Colonic mucosa (tissue), 4 donors: ENCODE data around the gene ILF2. TPM values are rescaled to one million over a fixed set of nuclear protein-coding genes. Genes with fewer than 3 reads are reported as not detected.

Source experiments
- DNase-seq: peaks from one replicate; pipeline ENCODE4 v3.0.0-alpha.2; 2020
- H3K27ac ChIP-seq: fragments of 200-600 bp; one replicate; pipeline ENCODE4 v1.8.0; 2021
- H3K27me3 ChIP-seq: fragments of 200-600 bp; one replicate; pipeline ENCODE4 v1.8.0; 2021
- H3K36me3 ChIP-seq: fragments of 200-600 bp; one replicate; pipeline ENCODE4 v1.8.0; 2021
- H3K4me1 ChIP-seq: fragments of 200-600 bp; one replicate; pipeline ENCODE4 v1.8.0; 2021; ENCODE audit warnings: mild to moderate bottlenecking
- H3K4me3 ChIP-seq: fragments of 200-600 bp; one replicate; pipeline ENCODE4 v1.8.0; 2021
- H3K9ac ChIP-seq, 2 donors: one replicate each; pipeline ENCODE4 v1.7.0; 2013; ENCODE audit warnings: control low read depth in 2 of 2, low read depth in 2 of 2, low read length in 2 of 2
- H3K9me3 ChIP-seq: fragments of 200-600 bp; one replicate; pipeline ENCODE4 v1.8.0; 2021
- CTCF ChIP-seq: fragments of 200-600 bp; IDR thresholded peaks from one replicate; pipeline ENCODE4 v1.8.0; 2022; ENCODE audit warnings: antibody characterized with exemption, mild to moderate bottlenecking
- intact Hi-C: fragments of 100-400 bp; cut with DNase I; formaldehyde crosslinking; loops from one replicate; pipeline ENCODE4 v1.14.1; 2022
- total RNA-seq, 2 donors: library from RNA; stranded (reverse); fragmentation: NEBNext Ultra II Directional in 1 of 2; extraction: Animal tissue kit (Norgen Biotek cat#: 25700) in 1 of 2; gene quantifications; one replicate each; pipeline ENCODE4 v1.2.1, GENCODE V29; 2021
- donor health status: healthy.
- donor health status: DM: no; HTN: no; CAD: no.
- donor health status: DM: no; HTN: no; CAD: no.

Gene ILF2
- total RNA-seq, 2 donors from 2014 or later, result 105 to 171 TPM

- H3K9ac ChIP-seq, result no peak overlapping the region
Measured at GRCh38 chr1:153698923-153699714, 28.3 kb upstream of the ILF2 start.

GRCh38 chr1:153698020-153698922 lies 27.5 kb upstream of the ILF2 start:
- no peaks in the 10 kb centered on the region for H3K9me3 ChIP-seq
- no peak overlapping the region for H3K4me3 ChIP-seq
- no peaks in the 10 kb centered on the region for H3K27me3 ChIP-seq
- H3K27ac ChIP-seq, result no peak overlapping the region
- no peaks in the 10 kb centered on the region for H3K4me1 ChIP-seq
- DNase-seq, result peak; percentile 34
- H3K9ac ChIP-seq, result no peak overlapping the region
- TF ChIP-seq CTCF, result no peak
- no peaks in the 10 kb centered on the region for H3K36me3 ChIP-seq
- intact Hi-C loops, result no loop called here

More at GRCh38 chr1:153698923-153699714, 28.3 kb upstream of the ILF2 start:
- no peak for DNase-seq
- H3K9me3 ChIP-seq, result no peaks in the 10 kb centered on the region
- H3K4me3 ChIP-seq, result no peak overlapping the region
- H3K4me1 ChIP-seq, result no peaks in the 10 kb centered on the region
- H3K36me3 ChIP-seq, result no peaks in the 10 kb centered on the region
- no peak for TF ChIP-seq CTCF
- H3K27me3 ChIP-seq, result no peaks in the 10 kb centered on the region
- intact Hi-C loops, result no loop called here
- no peak overlapping the region for H3K27ac ChIP-seq

GRCh38 chr1:153697191-153698019 lies 26.6 kb upstream of the ILF2 start:
- no peak overlapping the region for H3K27ac ChIP-seq
- no peak overlapping the region for H3K4me3 ChIP-seq
- intact Hi-C loops, result no loop called here
- no peak for DNase-seq
- H3K9me3 ChIP-seq, result no peaks in the 10 kb centered on the region
- H3K4me1 ChIP-seq, result no peaks in the 10 kb centered on the region
- no peaks in the 10 kb centered on the region for H3K36me3 ChIP-seq
- H3K9ac ChIP-seq, result no peak overlapping the region
- H3K27me3 ChIP-seq, result no peaks in the 10 kb centered on the region
- TF ChIP-seq CTCF, result no peak

GRCh38 chr1:153696741-153697140 lies 25.9 kb upstream of the ILF2 start:
- no peak for TF ChIP-seq CTCF
- H3K27ac ChIP-seq, result no peak overlapping the region
- H3K27me3 ChIP-seq, result no peaks in the 10 kb centered on the region

GRCh38 chr1:153693466-153693865 lies 22.7 kb upstream of the ILF2 start:
- Histone ChIP-seq H3K27ac (no peak overlapping the region), H3K4me1 (no peaks in the 10 kb centered on the region), H3K27me3 (no peaks in the 10 kb centered on the region), H3K36me3 (no peaks in the 10 kb centered on the region), H3K4me3 (no peak overlapping the region), H3K9ac (no peak overlapping the region), H3K9me3 (no peaks in the 10 kb centered on the region)
- DNase-seq, result no peak
- no peak for TF ChIP-seq CTCF
- intact Hi-C loops, result no loop called here

More at GRCh38 chr1:153696741-153697140, 25.9 kb upstream of the ILF2 start:
- no peak overlapping the region for H3K9ac ChIP-seq
- H3K4me1 ChIP-seq, result no peaks in the 10 kb centered on the region
- DNase-seq, result no peak
- H3K9me3 ChIP-seq, result no peaks in the 10 kb centered on the region
- no peaks in the 10 kb centered on the region for H3K36me3 ChIP-seq
- H3K4me3 ChIP-seq, result no peak overlapping the region
- intact Hi-C loops, result no loop called here
